Stimulated activated CD4-positive, alpha-beta T cell treated with anti-CD3 and anti-CD28 coated beads, TNF-alpha, amount 100 ng/mL, for 1 hour (primary cell): ENCODE results near the gene DDX3X.
"Not testable (repeated sequence)": the region's sequence is repeated elsewhere in the genome, so short reads cannot be mapped to it uniquely, and the experiment has no call there.

Experiments
- DNase-seq, 3 donors: peaks; one replicate each; pipeline ENCODE4 v3.0.0-alpha.2; 2020; ENCODE audit warnings: low read depth in 3 of 3, low spot score in 1 of 3

Gene DDX3X

DNA sequence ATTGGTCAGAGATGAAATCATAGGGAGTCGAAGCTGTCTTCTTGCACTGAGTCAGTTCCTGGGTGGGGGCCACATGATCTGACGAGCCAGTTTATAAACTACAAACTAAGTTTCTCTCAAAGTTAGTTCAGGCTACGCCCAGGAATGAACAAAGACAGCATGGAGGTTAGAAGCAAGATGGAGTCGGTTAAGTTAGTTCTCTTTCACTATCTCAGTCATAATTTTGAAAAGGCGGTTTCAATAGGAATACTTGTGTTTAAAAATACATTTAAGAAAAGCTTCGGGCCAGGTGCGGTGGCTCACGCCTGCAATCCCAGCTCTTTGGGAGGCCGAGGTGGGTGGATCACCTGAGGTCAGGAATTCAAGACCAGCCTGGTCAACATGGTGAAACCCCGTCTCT lies 77.3 kb downstream of the DDX3X start:
- DNase-seq, result not testable (repeated sequence)

DNA sequence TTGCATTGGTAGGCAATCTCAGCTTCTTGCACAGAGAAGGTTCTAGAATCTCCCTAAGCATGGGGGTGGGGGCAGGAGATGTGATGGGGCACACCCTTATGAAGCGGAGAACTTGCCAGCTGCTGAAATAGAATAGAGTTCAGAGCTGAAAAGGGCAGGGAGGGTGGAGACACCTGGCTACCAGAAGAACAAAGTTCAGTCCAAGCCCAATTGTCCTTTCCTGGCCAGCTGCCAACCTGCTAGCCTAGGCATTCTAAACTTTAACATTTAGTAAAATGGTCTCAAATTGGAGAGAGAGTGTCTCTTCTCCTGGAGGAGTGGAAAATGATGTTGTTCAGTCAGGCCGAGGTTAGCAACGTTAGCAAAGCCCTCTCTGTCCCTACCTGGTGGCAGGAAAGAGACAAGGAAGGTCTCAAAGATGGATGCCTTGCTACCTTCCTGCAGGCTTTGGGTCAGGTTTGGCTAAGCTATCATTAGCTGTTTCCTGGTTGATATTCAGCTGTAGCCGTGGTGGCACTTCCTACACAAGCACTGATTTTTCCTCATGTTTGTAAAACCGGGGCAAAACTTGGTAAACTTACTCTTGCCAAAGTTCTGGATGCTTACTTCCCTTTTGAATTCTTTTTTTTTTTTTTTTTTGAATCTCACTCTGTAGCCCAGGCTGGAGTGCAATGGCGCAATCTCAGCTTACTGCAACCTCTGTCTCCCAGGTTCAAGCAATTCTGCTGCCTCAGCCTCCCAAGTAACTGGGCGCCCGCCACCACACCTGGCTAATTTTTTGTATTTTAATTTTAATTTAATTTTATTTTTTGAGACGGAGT lies 78.5 kb downstream of the DDX3X start:
- no peak for DNase-seq
